ENCODE results near the gene PRR20G. TPM values are rescaled to one million over a fixed set of nuclear protein-coding genes. Genes with fewer than 3 reads are reported as not detected.

The PRR20G gene
- total RNA-seq, 1 donor from 2014 or later: not detected

DNA sequence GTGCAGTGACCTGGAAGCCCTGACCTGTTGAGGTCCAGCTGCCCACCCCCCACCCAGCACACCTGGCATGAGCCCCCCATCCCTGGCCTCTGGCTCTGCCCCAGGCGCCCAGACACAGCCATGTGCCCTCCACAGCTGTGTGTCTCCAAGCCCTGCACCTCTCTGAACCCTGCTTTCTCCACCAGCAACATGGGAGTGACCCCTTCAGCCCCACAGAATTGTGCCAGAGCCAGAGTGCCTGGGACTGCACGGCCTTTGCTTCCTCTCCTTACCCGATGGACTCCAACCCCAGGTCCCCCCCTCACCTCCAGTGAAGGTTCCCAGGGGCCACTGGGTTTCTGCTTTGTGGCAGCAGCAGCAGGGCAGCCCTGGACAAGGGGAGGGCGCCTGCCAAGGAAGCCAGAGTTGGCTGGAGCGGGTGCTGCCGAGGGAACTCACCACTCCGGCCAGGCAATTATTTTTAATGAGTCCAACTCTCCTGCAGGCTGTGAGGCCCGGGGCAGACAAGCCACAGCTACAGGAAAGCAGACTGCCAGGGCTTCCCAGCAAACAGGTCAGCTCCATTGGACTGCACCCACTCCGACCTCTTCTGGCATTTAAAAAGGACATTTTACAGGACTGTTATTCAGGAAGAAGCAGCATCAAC, 24.1 kb downstream of the PRR20G start:
- Histone ChIP-seq H3F3A (ENCODE audit: low read depth) (no peaks in the 10 kb centered on the region), H3K79me2 (ENCODE audit: low read depth) (no peaks in the 10 kb centered on the region), H4K20me1 (ENCODE audit: low read depth) (no peaks in the 10 kb centered on the region), H3K36me3 (no peaks in the 10 kb centered on the region), H3K4me1 (no peaks in the 10 kb centered on the region), H3K9me3 (ENCODE audit: low read depth) (no peaks in the 10 kb centered on the region), H3K27ac (no peak overlapping the region), H3K27me3 (no peaks in the 10 kb centered on the region), H3K4me2 (no peak overlapping the region), H3K9ac (no peak overlapping the region), H2AFZ (replicated peaks) (no peak overlapping the region), H3K4me3 (no peak overlapping the region)
- TF ChIP-seq EZH2phosphoT487 (IDR thresholded peaks at IDR 0.05): no peak
- no peak for TF ChIP-seq EZH2 (IDR thresholded peaks at IDR 0.05)
- TF ChIP-seq, protein P1, sequence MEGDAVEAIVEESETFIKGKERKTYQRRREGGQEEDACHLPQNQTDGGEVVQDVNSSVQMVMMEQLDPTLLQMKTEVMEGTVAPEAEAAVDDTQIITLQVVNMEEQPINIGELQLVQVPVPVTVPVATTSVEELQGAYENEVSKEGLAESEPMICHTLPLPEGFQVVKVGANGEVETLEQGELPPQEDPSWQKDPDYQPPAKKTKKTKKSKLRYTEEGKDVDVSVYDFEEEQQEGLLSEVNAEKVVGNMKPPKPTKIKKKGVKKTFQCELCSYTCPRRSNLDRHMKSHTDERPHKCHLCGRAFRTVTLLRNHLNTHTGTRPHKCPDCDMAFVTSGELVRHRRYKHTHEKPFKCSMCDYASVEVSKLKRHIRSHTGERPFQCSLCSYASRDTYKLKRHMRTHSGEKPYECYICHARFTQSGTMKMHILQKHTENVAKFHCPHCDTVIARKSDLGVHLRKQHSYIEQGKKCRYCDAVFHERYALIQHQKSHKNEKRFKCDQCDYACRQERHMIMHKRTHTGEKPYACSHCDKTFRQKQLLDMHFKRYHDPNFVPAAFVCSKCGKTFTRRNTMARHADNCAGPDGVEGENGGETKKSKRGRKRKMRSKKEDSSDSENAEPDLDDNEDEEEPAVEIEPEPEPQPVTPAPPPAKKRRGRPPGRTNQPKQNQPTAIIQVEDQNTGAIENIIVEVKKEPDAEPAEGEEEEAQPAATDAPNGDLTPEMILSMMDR (IDR thresholded peaks at IDR 0.05): no peak
- no peak overlapping the region for H3K4me3 Mint-ChIP-seq
- peaks cover 5% of the 10 kb centered on the region for H3K4me1 Mint-ChIP-seq
- DNase-seq (ENCODE audit: low spot score): no peak
- H3K27me3 Mint-ChIP-seq (ENCODE audit: insufficient read depth, low read depth): peaks cover 7% of the 10 kb centered on the region
- H3K9me3 Mint-ChIP-seq: peaks cover 10% of the 10 kb centered on the region
- no peaks in the 10 kb centered on the region for H3K36me3 Mint-ChIP-seq
- H3K27ac Mint-ChIP-seq: no peak overlapping the region

DNA sequence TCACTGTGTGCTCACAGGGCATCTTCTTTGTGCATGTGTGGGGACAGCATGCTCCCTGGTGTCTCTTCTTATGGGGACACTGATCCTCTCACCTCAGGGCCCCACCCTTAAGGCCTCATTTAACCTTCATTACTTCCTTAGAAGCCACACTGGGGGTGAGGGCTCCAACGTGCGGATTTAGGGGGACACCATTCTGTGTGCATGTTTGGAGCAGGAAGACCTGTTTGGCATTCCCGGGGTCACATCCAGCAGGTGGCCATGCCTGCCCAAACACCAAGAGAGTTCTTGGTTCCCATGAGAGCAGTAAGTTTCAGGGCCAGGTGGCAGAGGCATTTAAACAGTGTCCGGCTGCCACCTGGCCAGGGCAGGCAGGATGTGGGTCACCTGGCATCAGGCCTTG, 24.8 kb downstream of the PRR20G start:
- peaks cover 6% of the 10 kb centered on the region for H3K9me3 Mint-ChIP-seq
- no peaks in the 10 kb centered on the region for H3K36me3 Mint-ChIP-seq
- Histone ChIP-seq H3K36me3 (no peaks in the 10 kb centered on the region), H2AFZ (replicated peaks) (no peak overlapping the region), H3K27me3 (no peaks in the 10 kb centered on the region), H3K27ac (no peak overlapping the region), H3K79me2 (ENCODE audit: low read depth) (no peaks in the 10 kb centered on the region), H4K20me1 (ENCODE audit: low read depth) (no peaks in the 10 kb centered on the region), H3K9me3 (ENCODE audit: low read depth) (no peaks in the 10 kb centered on the region), H3K4me1 (no peaks in the 10 kb centered on the region), H3K4me2 (no peak overlapping the region), H3K9ac (no peak overlapping the region), H3F3A (ENCODE audit: low read depth) (no peaks in the 10 kb centered on the region), H3K4me3 (no peak overlapping the region)
- H3K27me3 Mint-ChIP-seq (ENCODE audit: insufficient read depth, low read depth): peaks cover 8% of the 10 kb centered on the region
- H3K4me1 Mint-ChIP-seq: peaks cover 8% of the 10 kb centered on the region
- no peak for DNase-seq (ENCODE audit: low spot score)
- TF ChIP-seq, protein P1 (IDR thresholded peaks at IDR 0.05): no peak
- TF ChIP-seq EZH2 (IDR thresholded peaks at IDR 0.05): no peak
- TF ChIP-seq EZH2phosphoT487 (IDR thresholded peaks at IDR 0.05): no peak
- no peak overlapping the region for H3K4me3 Mint-ChIP-seq
- H3K27ac Mint-ChIP-seq: no peak overlapping the region

DNA sequence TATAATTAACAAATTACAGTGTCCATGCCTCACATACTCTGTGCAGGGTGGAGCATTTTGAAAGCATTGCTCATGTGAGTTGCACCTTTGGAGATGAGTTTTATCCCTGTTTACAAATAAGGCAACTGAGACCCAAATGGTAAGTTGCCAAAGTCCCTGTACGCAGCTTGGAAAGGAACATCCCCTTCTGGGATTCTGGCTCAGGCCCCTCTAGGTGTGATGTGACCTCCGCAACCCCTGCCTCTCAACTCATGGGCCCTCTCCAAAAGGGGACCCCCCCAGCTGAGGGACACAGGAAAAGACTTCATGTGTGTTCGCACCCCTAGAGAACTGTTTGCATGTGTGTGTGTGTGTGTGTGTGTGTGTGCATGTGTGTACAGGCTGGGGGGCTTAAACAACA, 25.3 kb downstream of the PRR20G start:
- no peaks in the 10 kb centered on the region for H3K9me3 ChIP-seq (ENCODE audit: low read depth)
- H3K4me1 Mint-ChIP-seq: peaks cover 9% of the 10 kb centered on the region

More for the DNA sequence above, 25.3 kb downstream of the PRR20G start:
- peaks cover 6% of the 10 kb centered on the region for H3K9me3 Mint-ChIP-seq
- no peak for TF ChIP-seq EZH2phosphoT487 (IDR thresholded peaks at IDR 0.05)
- no peak for TF ChIP-seq EZH2 (IDR thresholded peaks at IDR 0.05)
- TF ChIP-seq, protein P1 (IDR thresholded peaks at IDR 0.05): no peak
- Histone ChIP-seq H2AFZ (replicated peaks) (no peak overlapping the region), H3K79me2 (ENCODE audit: low read depth) (no peaks in the 10 kb centered on the region), H3K4me2 (no peak overlapping the region), H3F3A (ENCODE audit: low read depth) (no peaks in the 10 kb centered on the region), H3K4me1 (no peaks in the 10 kb centered on the region), H3K9ac (no peak overlapping the region), H4K20me1 (ENCODE audit: low read depth) (no peaks in the 10 kb centered on the region), H3K4me3 (no peak overlapping the region), H3K27me3 (no peaks in the 10 kb centered on the region), H3K36me3 (no peaks in the 10 kb centered on the region), H3K27ac (no peak overlapping the region)
- H3K36me3 Mint-ChIP-seq: no peaks in the 10 kb centered on the region
- H3K4me3 Mint-ChIP-seq: no peak overlapping the region
- DNase-seq (ENCODE audit: low spot score): no peak
- H3K27me3 Mint-ChIP-seq (ENCODE audit: insufficient read depth, low read depth): peaks cover 8% of the 10 kb centered on the region
- no peak overlapping the region for H3K27ac Mint-ChIP-seq
